Astrocyte (in vitro differentiated cells and primary cell): ENCODE results near the gene SORL1-AS1.

Experiments used
- DNase-seq: peaks from one replicate; pipeline ENCODE4 v3.0.0-alpha.2; 2010; ENCODE audit warnings: low read depth
- FAIRE-seq: peaks from 2 replicates; lab custom pipeline; 2011; peaks lifted over from hg19 to GRCh38; lab: Jason Lieb, UNC
- H2AFZ ChIP-seq: 2 replicates; pipeline ENCODE4 v1.6.0; 2012; ENCODE audit warnings: low read depth, low read length, inconsistent platforms
- H3K27ac ChIP-seq: 2 replicates; pipeline ENCODE4 v1.5.1; 2011; ENCODE audit warnings: low read depth, low read length, inconsistent platforms
- H3K27me3 ChIP-seq: 2 replicates; pipeline ENCODE4 v1.6.0; 2011; ENCODE audit warnings: low read length, inconsistent platforms; ENCODE audit not compliant: insufficient read depth
- H3K36me3 ChIP-seq: 2 replicates; pipeline ENCODE4 v1.5.1; 2011; ENCODE audit warnings: low read length, inconsistent platforms; ENCODE audit not compliant: insufficient read depth
- H3K4me1 ChIP-seq: 2 replicates; pipeline ENCODE4 v1.5.1; 2011; ENCODE audit warnings: low read length, inconsistent platforms; ENCODE audit not compliant: insufficient read depth
- H3K4me2 ChIP-seq: 2 replicates; pipeline ENCODE4 v1.6.0; 2012; ENCODE audit warnings: low read length, inconsistent platforms
- H3K4me3 ChIP-seq: 2 replicates; pipeline ENCODE4 v1.5.1; 2011; ENCODE audit warnings: low read depth, mild to moderate bottlenecking, low read length, inconsistent platforms; ENCODE audit not compliant: insufficient read depth
- H3K79me2 ChIP-seq: 2 replicates; pipeline ENCODE4 v1.6.0; 2012; ENCODE audit warnings: mild to moderate bottlenecking, low read length, inconsistent platforms; ENCODE audit not compliant: insufficient read depth
- H3K9ac ChIP-seq: 2 replicates; pipeline ENCODE4 v1.6.0; 2012; ENCODE audit warnings: mild to moderate bottlenecking, low read length, inconsistent platforms
- H3K9me3 ChIP-seq: 2 replicates; pipeline ENCODE4 v1.5.1; 2012; ENCODE audit warnings: low read depth, mild to moderate bottlenecking, low read length, inconsistent platforms; ENCODE audit not compliant: insufficient read depth
- H4K20me1 ChIP-seq: 2 replicates; pipeline ENCODE4 v1.6.0; 2012; ENCODE audit warnings: low read length, inconsistent platforms; ENCODE audit not compliant: insufficient read depth
- H3K27ac Mint-ChIP-seq: one replicate; pipeline ENCODE4 v1.8.0; 2021; ENCODE audit warnings: mild to moderate bottlenecking, mixed read lengths; ENCODE audit not compliant: unreplicated experiment
- H3K27me3 Mint-ChIP-seq: one replicate; pipeline ENCODE4 v1.8.0; 2021; ENCODE audit warnings: low read depth, mixed read lengths; ENCODE audit not compliant: unreplicated experiment
- H3K36me3 Mint-ChIP-seq: one replicate; pipeline ENCODE4 v1.8.0; 2021; ENCODE audit warnings: low read depth, mixed read lengths; ENCODE audit not compliant: unreplicated experiment
- H3K4me1 Mint-ChIP-seq: one replicate; pipeline ENCODE4 v1.8.0; 2021; ENCODE audit warnings: low read depth, mixed read lengths; ENCODE audit not compliant: unreplicated experiment
- H3K4me3 Mint-ChIP-seq: one replicate; pipeline ENCODE4 v1.8.0; 2021; ENCODE audit warnings: mild to moderate bottlenecking, moderate library complexity, mixed read lengths; ENCODE audit not compliant: unreplicated experiment
- H3K9me3 Mint-ChIP-seq: one replicate; pipeline ENCODE4 v1.8.0; 2021; ENCODE audit warnings: mild to moderate bottlenecking, mixed read lengths; ENCODE audit not compliant: unreplicated experiment
- CTCF ChIP-seq: IDR thresholded peaks from 2 replicates; pipeline ENCODE4 v1.5.1; 2011; ENCODE audit warnings: low read depth, mild to moderate bottlenecking, inconsistent platforms, low read length, moderate library complexity; ENCODE audit not compliant: insufficient read depth
- EZH2 ChIP-seq: IDR thresholded peaks from 2 replicates; pipeline ENCODE4 v1.6.1; 2012; ENCODE audit warnings: mild to moderate bottlenecking, low read length, inconsistent platforms; ENCODE audit not compliant: insufficient read depth

Gene SORL1-AS1

GRCh38 chr11:121467965-121468364, 15.2 kb upstream of the SORL1-AS1 start:
- Mint-ChIP-seq H3K36me3 (peaks cover 3% of the 10 kb centered on the region), H3K27ac (no peak overlapping the region), H3K4me1 (peaks cover 41% of the 10 kb centered on the region), H3K9me3 (no peaks in the 10 kb centered on the region), H3K27me3 (no peaks in the 10 kb centered on the region), H3K4me3 (no peak overlapping the region)
- TF ChIP-seq EZH2: no peak
- no peak for TF ChIP-seq CTCF
- H3K4me1 ChIP-seq: peaks cover 36% of the 10 kb centered on the region
- H3K9ac ChIP-seq: no peak overlapping the region
- no peaks in the 10 kb centered on the region for H3K36me3 ChIP-seq
- no peak overlapping the region for H3K4me2 ChIP-seq
- no peak overlapping the region for H2AFZ ChIP-seq
- H3K9me3 ChIP-seq: no peaks in the 10 kb centered on the region
- peak; percentile 22 for DNase-seq
- no peak overlapping the region for H3K27ac ChIP-seq
- no peak overlapping the region for H3K4me3 ChIP-seq
- FAIRE-seq: no peak
- no peaks in the 10 kb centered on the region for H4K20me1 ChIP-seq
- no peaks in the 10 kb centered on the region for H3K27me3 ChIP-seq
- H3K79me2 ChIP-seq: no peaks in the 10 kb centered on the region

- Histone ChIP-seq H2AFZ (no peak overlapping the region), H3K9ac (no peak overlapping the region), H4K20me1 (no peaks in the 10 kb centered on the region), H3K27me3 (no peaks in the 10 kb centered on the region), H3K79me2 (no peaks in the 10 kb centered on the region), H3K36me3 (no peaks in the 10 kb centered on the region), H3K4me2 (no peak overlapping the region), H3K4me1 (peaks cover 36% of the 10 kb centered on the region), H3K4me3 (no peak overlapping the region), H3K27ac (no peak overlapping the region), H3K9me3 (no peaks in the 10 kb centered on the region)
- Mint-ChIP-seq H3K27me3 (no peaks in the 10 kb centered on the region), H3K4me1 (peaks cover 40% of the 10 kb centered on the region), H3K27ac (peak overlapping the region; percentile 98), H3K36me3 (peaks cover 3% of the 10 kb centered on the region), H3K4me3 (no peak overlapping the region), H3K9me3 (no peaks in the 10 kb centered on the region)
- TF ChIP-seq EZH2 (no peak), CTCF (no peak)
- FAIRE-seq (no peak), DNase-seq (no peak)
Observed at GRCh38 chr11:121467471-121467870, 14.7 kb upstream of the SORL1-AS1 start.

- Histone ChIP-seq H3K4me3 (peak overlapping the region; percentile 15), H3K9ac (peak overlapping the region; percentile 57), H3K4me2 (peak overlapping the region; percentile 79), H3K79me2 (no peaks in the 10 kb centered on the region), H3K36me3 (no peaks in the 10 kb centered on the region), H3K27ac (peak overlapping the region; percentile 78), H3K9me3 (no peaks in the 10 kb centered on the region), H3K27me3 (no peaks in the 10 kb centered on the region), H4K20me1 (no peaks in the 10 kb centered on the region), H3K4me1 (peaks cover 36% of the 10 kb centered on the region), H2AFZ (no peak overlapping the region)
- peak; percentile 84 for FAIRE-seq
- TF ChIP-seq EZH2 (no peak), CTCF (no peak)
- no peaks in the 10 kb centered on the region for H3K9me3 Mint-ChIP-seq
- H3K4me3 Mint-ChIP-seq: peak overlapping the region; percentile 17
- no peaks in the 10 kb centered on the region for H3K27me3 Mint-ChIP-seq
- H3K27ac Mint-ChIP-seq: peak overlapping the region; percentile 98
- H3K4me1 Mint-ChIP-seq: peaks cover 40% of the 10 kb centered on the region
- peaks cover 3% of the 10 kb centered on the region for H3K36me3 Mint-ChIP-seq
- peak; percentile 95 for DNase-seq
Observed at GRCh38 chr11:121466063-121466794, 13.5 kb upstream of the SORL1-AS1 start.
